Lower leg skin (tissue), 3 donors: ENCODE measurements around the gene CACNG1.

Source experiments
- POLR2A ChIP-seq, 2 donors: fragments of 450-650 bp; IDR thresholded peaks; one replicate each; pipeline ENCODE4 v1.6.1; 2016 to 2017; ENCODE audit warnings: antibody characterized with exemption in 2 of 2, mild to moderate bottlenecking in 1 of 2, moderate library complexity in 1 of 2
- TF ChIP-seq, protein P1 (sequence below), 3 donors: fragments of 450-650 bp; IDR thresholded peaks; one replicate each; pipeline ENCODE4 v1.5.1; 2016; ENCODE audit warnings: antibody characterized with exemption in 3 of 3, mild to moderate bottlenecking in 3 of 3, moderate library complexity in 2 of 3

GRCh38 chr17:67038861-67039365, 5.4 kb upstream of the CACNG1 start:
- TF ChIP-seq, protein P1, sequence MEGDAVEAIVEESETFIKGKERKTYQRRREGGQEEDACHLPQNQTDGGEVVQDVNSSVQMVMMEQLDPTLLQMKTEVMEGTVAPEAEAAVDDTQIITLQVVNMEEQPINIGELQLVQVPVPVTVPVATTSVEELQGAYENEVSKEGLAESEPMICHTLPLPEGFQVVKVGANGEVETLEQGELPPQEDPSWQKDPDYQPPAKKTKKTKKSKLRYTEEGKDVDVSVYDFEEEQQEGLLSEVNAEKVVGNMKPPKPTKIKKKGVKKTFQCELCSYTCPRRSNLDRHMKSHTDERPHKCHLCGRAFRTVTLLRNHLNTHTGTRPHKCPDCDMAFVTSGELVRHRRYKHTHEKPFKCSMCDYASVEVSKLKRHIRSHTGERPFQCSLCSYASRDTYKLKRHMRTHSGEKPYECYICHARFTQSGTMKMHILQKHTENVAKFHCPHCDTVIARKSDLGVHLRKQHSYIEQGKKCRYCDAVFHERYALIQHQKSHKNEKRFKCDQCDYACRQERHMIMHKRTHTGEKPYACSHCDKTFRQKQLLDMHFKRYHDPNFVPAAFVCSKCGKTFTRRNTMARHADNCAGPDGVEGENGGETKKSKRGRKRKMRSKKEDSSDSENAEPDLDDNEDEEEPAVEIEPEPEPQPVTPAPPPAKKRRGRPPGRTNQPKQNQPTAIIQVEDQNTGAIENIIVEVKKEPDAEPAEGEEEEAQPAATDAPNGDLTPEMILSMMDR (IDR thresholded peaks at IDR 0.05), result no peak
- TF ChIP-seq POLR2A (IDR thresholded peaks at IDR 0.05), result no peak
